Measurements from ENCODE around the gene CARMIL3.
"Not testable (repeated sequence)": the region's sequence is repeated elsewhere in the genome, so short reads cannot be mapped to it uniquely, and the experiment has no call there.

- not testable (repeated sequence) for TF ChIP-seq CTCF (conservative IDR thresholded peaks at IDR 0.05; ENCODE audit: low read depth, low read length); MAZ (IDR thresholded peaks at IDR 0.05; ENCODE audit: borderline replicate concordance, low read depth, low read length); BHLHE40 (IDR thresholded peaks at IDR 0.05; ENCODE audit: low read depth, low read length); RAD21 (IDR thresholded peaks at IDR 0.05; ENCODE audit: low read length); POLR2A (IDR thresholded peaks at IDR 0.05; ENCODE audit: low read depth, low read length); CEBPB (IDR thresholded peaks at IDR 0.05; ENCODE audit: low read depth, low read length); USF2 (IDR thresholded peaks at IDR 0.05; ENCODE audit: low read depth, low read length); RFX5 (IDR thresholded peaks at IDR 0.05; ENCODE audit: low read depth, low read length); FOS (IDR thresholded peaks at IDR 0.05; ENCODE audit: low read depth, low read length); MXI1 (IDR thresholded peaks at IDR 0.05; ENCODE audit: borderline replicate concordance, low read depth, low read length); MAFK (IDR thresholded peaks at IDR 0.05; ENCODE audit: low read depth, low read length); ELK1 (IDR thresholded peaks at IDR 0.05; ENCODE audit: borderline replicate concordance, low read depth, low read length)
Measured at GRCh38 chr14:24029687-24030086, 22.1 kb upstream of the CARMIL3 start.

All from IMR-90 (cell line).